GM12878 (cell line): ENCODE data around the gene AMBP.

Experiments
- ETV6 ChIP-seq, 2 experiments: fragments of 450-650 bp in 1 of 2; IDR thresholded peaks in 1 of 2; conservative IDR thresholded peaks in 1 of 2; 2 replicates each; pipeline ENCODE4 v1.6.1; 2014; ENCODE audit warnings: antibody characterized with exemption in 1 of 2, borderline replicate concordance in 1 of 2, low read depth in 1 of 2, mild to moderate bottlenecking in 1 of 2, moderate library complexity in 1 of 2
- JUND ChIP-seq: IDR thresholded peaks from 2 replicates; pipeline ENCODE4 v1.6.1; 2012; ENCODE audit warnings: low read depth, mild to moderate bottlenecking, low read length, improper control_type of control experiment, moderate library complexity
- MXI1 ChIP-seq: fragments of 150-350 bp; IDR thresholded peaks from 2 replicates; pipeline ENCODE4 v1.6.1; 2011; ENCODE audit warnings: low read depth, mild to moderate bottlenecking, inconsistent platforms, low read length, improper control_type of control experiment
- NRF1 ChIP-seq: conservative IDR thresholded peaks from 2 replicates; pipeline ENCODE4 v1.6.1; 2011; ENCODE audit warnings: mild to moderate bottlenecking, low read depth, low read length, improper control_type of control experiment
- POLR2A ChIP-seq: IDR thresholded peaks from 2 replicates; pipeline ENCODE4 v1.6.1; 2011; ENCODE audit warnings: low read depth, mild to moderate bottlenecking, low read length
- POLR2AphosphoS5 ChIP-seq: IDR thresholded peaks from 2 replicates; pipeline ENCODE4 v1.6.1; 2011; ENCODE audit warnings: mild to moderate bottlenecking, low read length, inconsistent platforms
- RB1 ChIP-seq: fragments of 450-650 bp; formaldehyde crosslinking; IDR thresholded peaks from 2 replicates; pipeline ENCODE4 v1.6.1; 2017; ENCODE audit warnings: mild to moderate bottlenecking, borderline replicate concordance
- RELA ChIP-seq: fragments of 450-650 bp; IDR thresholded peaks from 2 replicates; pipeline ENCODE4 v1.8.0; 2014; ENCODE audit warnings: borderline replicate concordance; ENCODE audit not compliant: partially characterized antibody
- SMAD1 ChIP-seq: fragments of 450-650 bp; IDR thresholded peaks from 2 replicates; pipeline ENCODE4 v1.6.1; 2018; ENCODE audit warnings: mild to moderate bottlenecking, low read depth; ENCODE audit not compliant: partially characterized antibody
- SP1 ChIP-seq: IDR thresholded peaks from one replicate; pipeline ENCODE4 v1.6.1; 2011; ENCODE audit warnings: low read depth, low read length
- TARDBP ChIP-seq: IDR thresholded peaks from 2 replicates; pipeline ENCODE4 v1.6.1; 2016; ENCODE audit warnings: borderline replicate concordance
- TF ChIP-seq, protein P1 (sequence below), 3 experiments: IDR thresholded peaks in 2 of 3; conservative IDR thresholded peaks in 1 of 3; 2 replicates each; pipeline ENCODE4 v1.5.1; 2011; ENCODE audit warnings: low read depth in 3 of 3, low read length in 3 of 3, mild to moderate bottlenecking in 3 of 3, control low read depth in 2 of 3, moderate library complexity in 2 of 3, inconsistent platforms in 1 of 3, mixed read lengths in 1 of 3; ENCODE audit not compliant: control insufficient read depth in 2 of 3, insufficient read depth in 1 of 3; ENCODE audit errors: extremely low read depth in 1 of 3
- TF ChIP-seq, protein P2 (sequence below): IDR thresholded peaks from 2 replicates; pipeline ENCODE4 v1.6.1; 2012; ENCODE audit warnings: low read depth, low read length, improper control_type of control experiment
- TF ChIP-seq, protein P3 (sequence below): fragments of 450-650 bp; conservative IDR thresholded peaks from 2 replicates; pipeline ENCODE4 v1.6.1; 2017; ENCODE audit warnings: mild to moderate bottlenecking, moderate library complexity

DNA sequence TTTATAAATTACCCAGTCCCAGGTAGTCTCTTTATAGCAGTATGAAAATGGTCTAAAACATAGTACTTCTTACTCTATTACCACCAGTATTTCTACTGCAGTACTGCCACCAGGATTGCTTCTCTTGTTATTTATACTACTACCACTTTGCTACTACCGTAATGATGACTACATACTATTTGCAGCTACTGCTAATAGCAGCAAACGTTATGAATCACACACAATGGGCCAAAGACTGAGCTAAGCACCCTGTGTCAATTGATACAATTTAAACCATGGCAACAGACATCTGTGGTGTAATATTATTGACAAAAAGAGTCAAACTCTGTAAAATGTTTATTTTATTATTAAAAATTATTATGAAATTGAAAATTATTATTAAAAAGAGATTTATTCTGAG, 36.3 kb upstream of the AMBP start:
- TF ChIP-seq, protein P1, sequence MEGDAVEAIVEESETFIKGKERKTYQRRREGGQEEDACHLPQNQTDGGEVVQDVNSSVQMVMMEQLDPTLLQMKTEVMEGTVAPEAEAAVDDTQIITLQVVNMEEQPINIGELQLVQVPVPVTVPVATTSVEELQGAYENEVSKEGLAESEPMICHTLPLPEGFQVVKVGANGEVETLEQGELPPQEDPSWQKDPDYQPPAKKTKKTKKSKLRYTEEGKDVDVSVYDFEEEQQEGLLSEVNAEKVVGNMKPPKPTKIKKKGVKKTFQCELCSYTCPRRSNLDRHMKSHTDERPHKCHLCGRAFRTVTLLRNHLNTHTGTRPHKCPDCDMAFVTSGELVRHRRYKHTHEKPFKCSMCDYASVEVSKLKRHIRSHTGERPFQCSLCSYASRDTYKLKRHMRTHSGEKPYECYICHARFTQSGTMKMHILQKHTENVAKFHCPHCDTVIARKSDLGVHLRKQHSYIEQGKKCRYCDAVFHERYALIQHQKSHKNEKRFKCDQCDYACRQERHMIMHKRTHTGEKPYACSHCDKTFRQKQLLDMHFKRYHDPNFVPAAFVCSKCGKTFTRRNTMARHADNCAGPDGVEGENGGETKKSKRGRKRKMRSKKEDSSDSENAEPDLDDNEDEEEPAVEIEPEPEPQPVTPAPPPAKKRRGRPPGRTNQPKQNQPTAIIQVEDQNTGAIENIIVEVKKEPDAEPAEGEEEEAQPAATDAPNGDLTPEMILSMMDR (IDR thresholded peaks at IDR 0.05 in 2 of 3, conservative IDR thresholded peaks at IDR 0.05 in 1 of 3; ENCODE audit: control insufficient read depth in 2 of 3, extremely low read depth in 1 of 3, insufficient read depth in 1 of 3, low read depth in 3 of 3, low read length in 3 of 3), result no peak
- TF ChIP-seq ETV6 (conservative IDR thresholded peaks at IDR 0.05 in 1 of 2, IDR thresholded peaks at IDR 0.05 in 1 of 2; ENCODE audit: borderline replicate concordance in 1 of 2, low read depth in 1 of 2) (no peak), POLR2A (no peak), NRF1 (no peak), MXI1 (no peak), JUND (no peak), SMAD1 (no peak), SP1 (no peak), RB1 (no peak), RELA (no peak), POLR2AphosphoS5 (no peak), TARDBP (no peak)
- TF ChIP-seq, protein P2, sequence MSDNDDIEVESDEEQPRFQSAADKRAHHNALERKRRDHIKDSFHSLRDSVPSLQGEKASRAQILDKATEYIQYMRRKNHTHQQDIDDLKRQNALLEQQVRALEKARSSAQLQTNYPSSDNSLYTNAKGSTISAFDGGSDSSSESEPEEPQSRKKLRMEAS, result no peak
- TF ChIP-seq, protein P3, sequence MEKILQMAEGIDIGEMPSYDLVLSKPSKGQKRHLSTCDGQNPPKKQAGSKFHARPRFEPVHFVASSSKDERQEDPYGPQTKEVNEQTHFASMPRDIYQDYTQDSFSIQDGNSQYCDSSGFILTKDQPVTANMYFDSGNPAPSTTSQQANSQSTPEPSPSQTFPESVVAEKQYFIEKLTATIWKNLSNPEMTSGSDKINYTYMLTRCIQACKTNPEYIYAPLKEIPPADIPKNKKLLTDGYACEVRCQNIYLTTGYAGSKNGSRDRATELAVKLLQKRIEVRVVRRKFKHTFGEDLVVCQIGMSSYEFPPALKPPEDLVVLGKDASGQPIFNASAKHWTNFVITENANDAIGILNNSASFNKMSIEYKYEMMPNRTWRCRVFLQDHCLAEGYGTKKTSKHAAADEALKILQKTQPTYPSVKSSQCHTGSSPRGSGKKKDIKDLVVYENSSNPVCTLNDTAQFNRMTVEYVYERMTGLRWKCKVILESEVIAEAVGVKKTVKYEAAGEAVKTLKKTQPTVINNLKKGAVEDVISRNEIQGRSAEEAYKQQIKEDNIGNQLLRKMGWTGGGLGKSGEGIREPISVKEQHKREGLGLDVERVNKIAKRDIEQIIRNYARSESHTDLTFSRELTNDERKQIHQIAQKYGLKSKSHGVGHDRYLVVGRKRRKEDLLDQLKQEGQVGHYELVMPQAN, result no peak
